Trophoblast cell (in vitro differentiated cells and primary cell): Measurements from ENCODE around the gene NDUFA3.
A peak's percentile ranks its signal among the peaks of the same experiment; 100 is the strongest.
"Not testable (repeated sequence)": the region's sequence is repeated elsewhere in the genome, so short reads cannot be mapped to it uniquely, and the experiment has no call there.

ENCODE experiments used
- DNase-seq, 2 donors: peaks; one replicate each; pipeline ENCODE4 v3.0.0-alpha.2; 2016
- H2AFZ ChIP-seq: 2 replicates; pipeline ENCODE4 v1.6.1; 2013; ENCODE audit warnings: low read length, moderate library complexity, mild to moderate bottlenecking; ENCODE audit not compliant: insufficient read depth, poor library complexity
- H2AK5ac ChIP-seq: 2 replicates; pipeline ENCODE4 v1.6.1; 2013; ENCODE audit warnings: mild to moderate bottlenecking, low read length
- H2BK120ac ChIP-seq: 2 replicates; pipeline ENCODE4 v1.6.1; 2013; ENCODE audit warnings: low read length, mild to moderate bottlenecking, moderate library complexity; ENCODE audit not compliant: insufficient read depth, poor library complexity
- H2BK12ac ChIP-seq: 2 replicates; pipeline ENCODE4 v1.6.1; 2013; ENCODE audit warnings: mild to moderate bottlenecking, low read length, moderate library complexity
- H2BK5ac ChIP-seq: 2 replicates; pipeline ENCODE4 v1.6.1; 2013; ENCODE audit warnings: low read length, low read depth, moderate library complexity, mild to moderate bottlenecking; ENCODE audit not compliant: poor library complexity
- H3K14ac ChIP-seq: 2 replicates; pipeline ENCODE4 v1.6.1; 2013; ENCODE audit warnings: mild to moderate bottlenecking, low read length
- H3K18ac ChIP-seq: 2 replicates; pipeline ENCODE4 v1.6.1; 2013; ENCODE audit warnings: mild to moderate bottlenecking, low read length
- H3K23ac ChIP-seq: 2 replicates; pipeline ENCODE4 v1.6.1; 2013; ENCODE audit warnings: low read length
- H3K27ac ChIP-seq: 2 replicates; pipeline ENCODE4 v1.5.1; 2013; ENCODE audit warnings: low read depth, mild to moderate bottlenecking, inconsistent platforms, low read length, moderate library complexity
- H3K27me3 ChIP-seq: 2 replicates; pipeline ENCODE4 v1.6.1; 2013; ENCODE audit warnings: inconsistent platforms, mild to moderate bottlenecking, low read length, moderate library complexity; ENCODE audit not compliant: insufficient read depth
- H3K36me3 ChIP-seq, 2 experiments: 1 replicate in 1 of 2; 2 replicates in 1 of 2; pipeline ENCODE4 v1.6.1; 2013; ENCODE audit warnings: low read length in 2 of 2, mild to moderate bottlenecking in 2 of 2, moderate library complexity in 1 of 2; ENCODE audit not compliant: insufficient read depth in 2 of 2, control insufficient read depth in 1 of 2
- H3K4ac ChIP-seq: 2 replicates; pipeline ENCODE4 v1.6.1; 2013; ENCODE audit warnings: low read depth, mild to moderate bottlenecking, low read length, moderate library complexity
- H3K4me1 ChIP-seq, 2 experiments: 1 replicate in 1 of 2; 2 replicates in 1 of 2; pipeline ENCODE4 v1.6.1; 2013; ENCODE audit warnings: low read length in 2 of 2, mild to moderate bottlenecking in 2 of 2, moderate library complexity in 1 of 2; ENCODE audit not compliant: insufficient read depth in 2 of 2, control insufficient read depth in 1 of 2
- H3K4me2 ChIP-seq: 2 replicates; pipeline ENCODE4 v1.6.1; 2013; ENCODE audit warnings: inconsistent platforms, mild to moderate bottlenecking, low read length, moderate library complexity
- H3K4me3 ChIP-seq: 2 replicates; pipeline ENCODE4 v1.5.1; 2013; ENCODE audit warnings: mild to moderate bottlenecking, low read depth, low read length, inconsistent platforms
- H3K79me1 ChIP-seq: one replicate; pipeline ENCODE4 v1.6.1; 2013; ENCODE audit warnings: low read length
- H3K79me2 ChIP-seq: 2 replicates; pipeline ENCODE4 v1.6.1; 2013; ENCODE audit warnings: low read length, mild to moderate bottlenecking; ENCODE audit not compliant: control insufficient read depth, insufficient read depth, poor library complexity
- H3K9ac ChIP-seq: 2 replicates; pipeline ENCODE4 v1.6.1; 2013; ENCODE audit warnings: mild to moderate bottlenecking, low read length
- H3K9me3 ChIP-seq: 2 replicates; pipeline ENCODE4 v1.6.1; 2013; ENCODE audit warnings: low read depth, mild to moderate bottlenecking, control low read depth, inconsistent platforms, low read length; ENCODE audit not compliant: insufficient read depth
- H4K12ac ChIP-seq: 2 replicates; pipeline ENCODE4 v1.6.1; 2013; ENCODE audit warnings: low read depth, mild to moderate bottlenecking, low read length, moderate library complexity
- H4K8ac ChIP-seq: 2 replicates; pipeline ENCODE4 v1.6.1; 2013; ENCODE audit warnings: low read depth, mild to moderate bottlenecking, low read length, moderate library complexity
- H4K91ac ChIP-seq: one replicate; pipeline ENCODE4 v1.6.1; 2013; ENCODE audit warnings: low read depth, mild to moderate bottlenecking, low read length, moderate library complexity
- WGBS: extraction: QIAGEN DNeasy Blood & Tissue Kit; methylation state at CpG from one replicate; pipeline ENCODE4 v1.1.7; 2013; ENCODE audit warnings: missing lambda C conversion rate; ENCODE audit not compliant: insufficient read length, insufficient coverage; ENCODE audit errors: extremely low coverage; 5-methylcytosine and 5-hydroxymethylcytosine counted together

Gene NDUFA3

GRCh38 chr19:54096617-54097106 lies 6.0 kb upstream of the NDUFA3 start:
- Histone ChIP-seq H2BK120ac (no peak overlapping the region), H3K4me3 (no peak overlapping the region), H4K8ac (peak overlapping the region; percentile 8), H3K4me1 (peaks cover 3 to 6% of the 10 kb centered on the region in 2 experiments), H2BK5ac (no peak overlapping the region), H3K27me3 (peaks cover 5% of the 10 kb centered on the region), H3K27ac (no peak overlapping the region), H3K9ac (no peak overlapping the region), H2BK12ac (no peak overlapping the region), H3K79me1 (no peaks in the 10 kb centered on the region), H3K36me3 (no peaks in the 10 kb centered on the region), H3K4ac (no peak overlapping the region), H4K12ac (no peak overlapping the region), H3K18ac (no peak overlapping the region), H3K79me2 (no peaks in the 10 kb centered on the region), H4K91ac (no peak overlapping the region), H3K4me2 (peak overlapping the region; percentile 20), H3K23ac (no peak overlapping the region), H3K14ac (no peak overlapping the region), H2AK5ac (no peak overlapping the region), H2AFZ (no peak overlapping the region), H3K9me3 (peaks cover 7% of the 10 kb centered on the region)
- no CpG with 5 or more reads among the region's 14 CpGs for WGBS
- no peak for DNase-seq

- Histone ChIP-seq H3K27me3 (peaks cover 5% of the 10 kb centered on the region), H2AK5ac (no peak overlapping the region), H2BK5ac (no peak overlapping the region), H3K9me3 (peaks cover 7% of the 10 kb centered on the region), H4K12ac (no peak overlapping the region), H3K4me2 (no peak overlapping the region), H4K91ac (no peak overlapping the region), H3K27ac (no peak overlapping the region), H3K9ac (no peak overlapping the region), H3K23ac (no peak overlapping the region), H3K79me2 (peaks cover 5% of the 10 kb centered on the region), H3K4me3 (no peak overlapping the region), H2AFZ (no peak overlapping the region), H3K4me1 (peaks cover 3 to 13% of the 10 kb centered on the region in 2 experiments), H3K18ac (no peak overlapping the region), H2BK12ac (no peak overlapping the region), H4K8ac (no peak overlapping the region), H3K79me1 (peaks cover 7% of the 10 kb centered on the region), H3K36me3 (no peaks in the 10 kb centered on the region), H3K4ac (no peak overlapping the region), H2BK120ac (no peak overlapping the region), H3K14ac (no peak overlapping the region)
- WGBS = no CpG with 5 or more reads among the region's 12 CpGs
- DNase-seq = no peak
Observed at GRCh38 chr19:54099190-54099902, 3.3 kb upstream of the NDUFA3 start.

GRCh38 chr19:54099903-54100255 lies 2.8 kb upstream of the NDUFA3 start:
- H3K4ac ChIP-seq, H3K27me3 ChIP-seq, H3K18ac ChIP-seq, H3K79me2 ChIP-seq, DNase-seq, H3K27ac ChIP-seq, H3K4me3 ChIP-seq, H2AK5ac ChIP-seq, H3K9me3 ChIP-seq, H3K4me2 ChIP-seq, H3K14ac ChIP-seq, H3K36me3 ChIP-seq, H3K79me1 ChIP-seq, H2AFZ ChIP-seq, H2BK120ac ChIP-seq, H4K91ac ChIP-seq, H3K23ac ChIP-seq, H4K8ac ChIP-seq, H2BK12ac ChIP-seq, H2BK5ac ChIP-seq, H4K12ac ChIP-seq, H3K9ac ChIP-seq: not testable (repeated sequence)
- H3K4me1 ChIP-seq = peaks cover 3 to 13% of the 10 kb centered on the region in 2 experiments
- WGBS = no CpG with 5 or more reads among the region's 9 CpGs

GRCh38 chr19:54100561-54100960 lies 2.1 kb upstream of the NDUFA3 start, which contains the start of gene OSCAR:
Gene OSCAR, minus strand, starts transcription at chr19:54100803. Its CDS starts 11 bp downstream, at chr19:54100792.
- Histone ChIP-seq H3K79me1 (peaks cover 7% of the 10 kb centered on the region), H3K4me2 (no peak within 1 kb of the TSS), H3K79me2 (peaks cover 5% of the 10 kb centered on the region), H2AFZ (no peak within 1 kb of the TSS), H3K4me3 (no peak within 1 kb of the TSS), H3K4ac (no peak within 1 kb of the TSS), H2BK120ac (no peak within 1 kb of the TSS), H2AK5ac (no peak within 1 kb of the TSS), H3K9ac (peak within 1 kb of the TSS; percentile 21), H2BK5ac (no peak within 1 kb of the TSS), H3K9me3 (no peaks in the 10 kb centered on the region), H2BK12ac (no peak within 1 kb of the TSS), H3K23ac (no peak within 1 kb of the TSS), H4K8ac (no peak within 1 kb of the TSS), H3K36me3 (peaks cover 3 to 4% of the 10 kb centered on the region in 2 experiments), H3K4me1 (peaks cover 3 to 12% of the 10 kb centered on the region in 2 experiments), H3K27me3 (peaks cover 3% of the 10 kb centered on the region), H3K27ac (no peak within 1 kb of the TSS), H3K18ac (no peak within 1 kb of the TSS), H3K14ac (no peak within 1 kb of the TSS), H4K12ac (no peak within 1 kb of the TSS), H4K91ac (no peak within 1 kb of the TSS)
- peak in 1 of 2 donors; percentile 25 for DNase-seq
- WGBS = no CpG with 5 or more reads among the region's 5 CpGs
